Nephron (organoid): ENCODE results near the gene RASL12.

ENCODE experiments used
- H3K27ac Mint-ChIP-seq, 3 experiments: 2 replicates each; pipeline ENCODE4 v1.8.0; 2020; ENCODE audit warnings: mixed read lengths in 3 of 3, mild to moderate bottlenecking in 2 of 3, moderate library complexity in 1 of 3
- H3K27me3 Mint-ChIP-seq: 2 replicates; pipeline ENCODE4 v1.8.0; 2021; ENCODE audit warnings: low read depth, mild to moderate bottlenecking, moderate library complexity, mixed read lengths
- H3K36me3 Mint-ChIP-seq: 2 replicates; pipeline ENCODE4 v1.8.0; 2020; ENCODE audit warnings: low read depth, mixed read lengths
- H3K4me1 Mint-ChIP-seq: 2 replicates; pipeline ENCODE4 v1.8.0; 2020; ENCODE audit warnings: mixed read lengths
- H3K4me3 Mint-ChIP-seq, 3 experiments: 2 replicates each; pipeline ENCODE4 v1.8.0; 2020; ENCODE audit warnings: mild to moderate bottlenecking in 3 of 3, mixed read lengths in 3 of 3, moderate library complexity in 2 of 3
- H3K9me3 Mint-ChIP-seq: 2 replicates; pipeline ENCODE4 v1.8.0; 2020; ENCODE audit warnings: mixed read lengths
- TF ChIP-seq, protein P1 (sequence below), 3 experiments: fragments of 200-600 bp; sonication (generic); IDR thresholded peaks; one replicate each; pipeline ENCODE4 v1.5.0; 2021; ENCODE audit warnings: antibody characterized with exemption in 3 of 3; ENCODE audit not compliant: unreplicated experiment in 3 of 3

The RASL12 gene

DNA sequence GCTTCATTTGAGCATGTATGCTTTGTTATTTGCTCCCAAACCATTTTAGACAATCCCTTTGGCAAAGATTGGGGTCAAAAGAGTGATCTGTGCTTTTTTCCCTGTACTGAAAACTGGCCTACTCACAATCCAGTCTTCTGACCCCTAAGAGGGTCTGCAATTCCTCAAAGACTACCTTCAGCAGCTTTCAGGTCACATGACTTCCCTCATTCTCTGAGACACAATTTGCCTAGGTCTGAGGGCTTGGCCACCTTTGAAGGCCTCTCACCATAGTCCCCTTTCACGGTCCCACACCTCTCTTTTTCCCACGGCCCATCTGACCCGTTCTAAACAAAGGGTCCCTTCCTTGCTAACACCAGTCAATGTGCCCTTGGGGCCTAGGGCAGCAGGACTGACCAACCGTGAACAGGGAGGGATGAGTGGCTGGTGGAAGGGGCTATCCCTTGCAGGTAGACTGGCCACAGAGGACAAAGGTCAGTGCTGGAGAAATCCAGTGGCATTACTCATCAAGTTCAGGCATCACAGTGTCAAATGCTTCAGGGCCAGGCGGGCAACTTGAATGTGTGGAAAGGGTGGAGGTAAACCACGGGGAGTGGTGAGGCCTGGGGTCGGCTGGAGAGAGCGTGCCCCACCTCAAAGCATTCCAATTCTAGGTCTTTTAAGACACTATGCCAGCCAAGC, 10.8 kb downstream of the RASL12 start:
- no peak overlapping the region for H3K4me3 Mint-ChIP-seq
- TF ChIP-seq, protein P1, sequence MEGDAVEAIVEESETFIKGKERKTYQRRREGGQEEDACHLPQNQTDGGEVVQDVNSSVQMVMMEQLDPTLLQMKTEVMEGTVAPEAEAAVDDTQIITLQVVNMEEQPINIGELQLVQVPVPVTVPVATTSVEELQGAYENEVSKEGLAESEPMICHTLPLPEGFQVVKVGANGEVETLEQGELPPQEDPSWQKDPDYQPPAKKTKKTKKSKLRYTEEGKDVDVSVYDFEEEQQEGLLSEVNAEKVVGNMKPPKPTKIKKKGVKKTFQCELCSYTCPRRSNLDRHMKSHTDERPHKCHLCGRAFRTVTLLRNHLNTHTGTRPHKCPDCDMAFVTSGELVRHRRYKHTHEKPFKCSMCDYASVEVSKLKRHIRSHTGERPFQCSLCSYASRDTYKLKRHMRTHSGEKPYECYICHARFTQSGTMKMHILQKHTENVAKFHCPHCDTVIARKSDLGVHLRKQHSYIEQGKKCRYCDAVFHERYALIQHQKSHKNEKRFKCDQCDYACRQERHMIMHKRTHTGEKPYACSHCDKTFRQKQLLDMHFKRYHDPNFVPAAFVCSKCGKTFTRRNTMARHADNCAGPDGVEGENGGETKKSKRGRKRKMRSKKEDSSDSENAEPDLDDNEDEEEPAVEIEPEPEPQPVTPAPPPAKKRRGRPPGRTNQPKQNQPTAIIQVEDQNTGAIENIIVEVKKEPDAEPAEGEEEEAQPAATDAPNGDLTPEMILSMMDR (IDR thresholded peaks at IDR 0.05; ENCODE audit: unreplicated experiment in 3 of 3), result no peak
- peaks cover 48% of the 10 kb centered on the region for H3K36me3 Mint-ChIP-seq
- peak overlapping the region; percentile 48 to 94 (median 50) for H3K27ac Mint-ChIP-seq
- H3K4me1 Mint-ChIP-seq, result peaks cover 7% of the 10 kb centered on the region
- no peaks in the 10 kb centered on the region for H3K27me3 Mint-ChIP-seq
- H3K9me3 Mint-ChIP-seq, result no peaks in the 10 kb centered on the region

DNA sequence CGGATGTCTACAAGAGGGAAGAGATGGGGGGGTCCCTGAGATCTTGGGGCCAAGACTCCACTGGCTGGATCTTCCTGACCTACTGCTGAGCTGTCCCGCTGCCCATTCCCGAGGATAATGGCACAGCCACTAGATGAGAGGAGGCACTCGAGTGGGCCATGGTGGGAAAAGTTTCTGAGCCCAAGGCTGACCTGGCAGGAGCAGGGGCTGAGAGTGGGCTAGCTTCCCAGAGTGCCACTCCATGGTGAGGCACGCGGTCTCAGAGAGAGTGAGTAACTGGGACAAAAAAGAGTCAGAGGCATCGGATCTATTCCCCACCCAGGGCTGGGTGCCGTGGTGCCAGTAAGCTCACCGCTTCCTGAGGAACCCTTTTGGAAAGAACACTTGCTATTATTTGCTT, 11.7 kb downstream of the RASL12 start:
- Mint-ChIP-seq H3K4me1 (peaks cover 10% of the 10 kb centered on the region), H3K27me3 (no peaks in the 10 kb centered on the region), H3K27ac (peak overlapping the region; percentile 50 to 94 (median 59)), H3K4me3 (no peak overlapping the region), H3K36me3 (peaks cover 52% of the 10 kb centered on the region), H3K9me3 (no peaks in the 10 kb centered on the region)
- TF ChIP-seq, protein P1 (IDR thresholded peaks at IDR 0.05; ENCODE audit: unreplicated experiment in 3 of 3), result no peak

DNA sequence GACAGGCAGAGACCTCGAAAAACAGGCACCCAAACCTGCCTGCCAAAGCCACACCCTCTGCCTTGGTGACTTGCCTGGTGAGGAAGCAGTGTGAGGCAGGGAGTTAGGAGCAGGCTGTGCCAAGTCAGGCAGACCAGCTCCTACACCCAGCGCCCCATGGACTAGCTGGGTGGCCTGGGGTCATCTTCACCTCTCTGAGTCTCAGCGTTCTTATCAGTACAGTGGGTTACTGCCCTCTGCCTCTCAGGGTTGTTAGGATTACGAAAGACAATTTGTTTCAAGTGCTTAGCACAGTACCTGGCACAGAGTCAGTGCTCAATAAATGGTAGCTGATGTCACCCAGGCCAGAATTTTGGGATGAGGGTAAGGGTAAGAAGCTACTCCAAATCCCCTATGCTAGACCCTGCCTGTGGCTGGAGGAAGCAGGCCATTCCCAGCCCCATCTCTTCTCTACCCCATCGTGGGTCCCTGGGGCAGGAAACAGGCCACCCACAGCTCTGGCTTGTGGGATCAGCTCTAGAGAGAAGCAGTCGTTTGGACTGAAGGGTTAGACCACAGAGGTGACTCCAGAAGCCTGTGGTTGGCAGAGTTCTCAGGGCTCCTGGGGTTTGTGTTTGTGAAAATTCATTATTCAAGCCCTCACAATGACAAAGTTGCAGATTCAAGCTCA, 12.5 kb downstream of the RASL12 start:
- Mint-ChIP-seq H3K36me3 (peaks cover 46% of the 10 kb centered on the region), H3K9me3 (no peaks in the 10 kb centered on the region), H3K4me1 (peaks cover 14% of the 10 kb centered on the region), H3K4me3 (no peak overlapping the region), H3K27ac (peak overlapping the region; percentile 50 to 94 (median 59)), H3K27me3 (no peaks in the 10 kb centered on the region)
- TF ChIP-seq, protein P1 (IDR thresholded peaks at IDR 0.05; ENCODE audit: unreplicated experiment in 3 of 3), result no peak

DNA sequence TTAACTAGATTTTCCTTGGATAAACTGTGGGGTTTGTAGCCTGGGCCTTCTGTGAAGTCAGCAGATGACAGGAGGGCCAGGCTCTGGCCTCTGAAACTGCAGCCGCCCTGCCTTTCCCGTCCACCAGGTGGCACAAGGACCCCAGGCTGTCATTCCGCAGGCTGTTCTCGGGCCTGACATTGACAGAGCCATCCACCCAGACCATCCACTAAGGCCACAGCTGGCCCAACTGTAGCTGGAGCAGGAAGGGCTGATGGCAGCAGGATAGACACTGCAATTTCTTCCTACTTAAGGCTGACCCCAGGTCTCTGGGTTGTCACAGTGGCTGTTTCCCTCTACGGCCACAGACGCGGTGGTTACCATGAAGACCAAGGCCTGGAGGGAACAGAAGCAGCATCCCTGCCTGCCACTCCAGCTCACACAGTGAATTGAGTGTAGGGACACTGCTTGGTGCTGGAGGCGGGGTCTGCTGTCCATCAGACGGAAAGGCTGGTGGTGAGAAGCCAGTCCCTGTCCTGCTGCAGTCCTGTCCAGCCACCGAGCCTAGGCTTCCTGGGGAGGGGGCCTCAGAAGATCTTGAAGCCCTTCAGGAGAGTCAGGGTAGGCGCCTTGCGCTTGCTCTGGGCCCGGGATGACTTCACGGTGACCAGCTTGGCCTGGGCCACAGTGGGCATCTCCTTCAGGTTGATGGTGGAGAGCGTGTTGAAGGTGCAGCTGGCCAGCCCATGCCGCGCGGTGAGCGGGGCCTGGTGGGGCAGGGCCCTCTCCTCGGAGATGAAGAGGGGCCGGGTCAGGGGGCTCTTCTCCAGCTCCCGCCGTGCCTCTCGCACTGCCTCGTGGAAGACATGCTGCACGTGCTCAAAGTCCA, 13.2 kb downstream of the RASL12 start:
- peaks cover 39% of the 10 kb centered on the region for H3K36me3 Mint-ChIP-seq
- H3K27ac Mint-ChIP-seq, result peak overlapping the region; percentile 27 to 62 (median 47)

DNA sequence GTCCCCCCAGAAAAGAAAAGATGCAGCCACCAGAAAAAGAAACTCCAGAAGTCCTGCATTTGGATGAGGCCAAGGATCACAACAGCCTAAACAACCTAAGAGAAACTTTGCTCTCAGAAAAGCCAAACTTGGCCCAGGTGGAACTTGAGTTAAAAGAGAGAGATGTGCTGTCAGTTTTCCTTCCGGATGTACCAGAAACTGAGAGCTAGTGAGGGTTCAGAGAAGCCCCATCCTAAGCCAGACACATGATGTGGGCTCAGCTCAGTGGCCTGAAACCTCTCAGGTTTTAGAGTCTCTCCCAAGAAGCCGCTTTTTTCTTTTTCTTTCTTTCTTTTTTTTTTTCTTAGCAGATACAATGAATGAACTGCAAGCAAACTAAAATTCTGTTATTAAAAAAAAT, 14.8 kb downstream of the RASL12 start:
- H3K36me3 Mint-ChIP-seq, result peaks cover 37% of the 10 kb centered on the region
- H3K27ac Mint-ChIP-seq, result peak overlapping the region in 1 of 3 experiments; percentile 60
- H3K4me1 Mint-ChIP-seq, result peaks cover 30% of the 10 kb centered on the region
- no peak overlapping the region for H3K4me3 Mint-ChIP-seq
- no peaks in the 10 kb centered on the region for H3K27me3 Mint-ChIP-seq
- no peaks in the 10 kb centered on the region for H3K9me3 Mint-ChIP-seq
- TF ChIP-seq, protein P1 (IDR thresholded peaks at IDR 0.05; ENCODE audit: unreplicated experiment in 3 of 3), result no peak

More for the DNA sequence above, 13.2 kb downstream of the RASL12 start:
- no peak overlapping the region for H3K4me3 Mint-ChIP-seq
- H3K4me1 Mint-ChIP-seq, result peaks cover 21% of the 10 kb centered on the region
- TF ChIP-seq, protein P1 (IDR thresholded peaks at IDR 0.05; ENCODE audit: unreplicated experiment in 3 of 3), result peak; percentile 89 to 92 (median 91)
- no peaks in the 10 kb centered on the region for H3K27me3 Mint-ChIP-seq
- no peaks in the 10 kb centered on the region for H3K9me3 Mint-ChIP-seq
